Cerebellar cortex (tissue), 1 donor: ENCODE results near the gene OGDH.
"Not testable (repeated sequence)": the region's sequence is repeated elsewhere in the genome, so short reads cannot be mapped to it uniquely, and the experiment has no call there.

Source experiments
- DNase-seq: peaks from one replicate; pipeline ENCODE4 v3.0.0-alpha.2; 2015; ENCODE audit warnings: low spot score

Gene OGDH

GRCh38 chr7:44707558-44708230, 101.3 kb downstream of the OGDH start:
- no peak for DNase-seq

- no peak for DNase-seq
Measured at GRCh38 chr7:44709011-44709915, 102.8 kb downstream of the OGDH start.

GRCh38 chr7:44709945-44710596, 103.6 kb downstream of the OGDH start:
- DNase-seq = no peak

GRCh38 chr7:44711528-44711927, 105.1 kb downstream of the OGDH start:
- no peak for DNase-seq

GRCh38 chr7:44712012-44712411, 105.6 kb downstream of the OGDH start:
- DNase-seq = no peak

GRCh38 chr7:44713141-44713540, 106.7 kb downstream of the OGDH start:
- no peak for DNase-seq

- DNase-seq = no peak
Measured at GRCh38 chr7:44713680-44714335, 107.4 kb downstream of the OGDH start.

GRCh38 chr7:44716205-44716604, 109.8 kb downstream of the OGDH start:
- no peak for DNase-seq

- no peak for DNase-seq
Measured at GRCh38 chr7:44720301-44720700, 113.9 kb downstream of the OGDH start.

GRCh38 chr7:44724276-44724675, 117.8 kb downstream of the OGDH start:
- no peak for DNase-seq

GRCh38 chr7:44726250-44726649, 119.8 kb downstream of the OGDH start:
- not testable (repeated sequence) for DNase-seq

GRCh38 chr7:44727158-44727936, 120.9 kb downstream of the OGDH start:
- no peak for DNase-seq

GRCh38 chr7:44727937-44728262, 121.5 kb downstream of the OGDH start:
- no peak for DNase-seq

- no peak for DNase-seq
Measured at GRCh38 chr7:44729949-44730590, 123.6 kb downstream of the OGDH start.

GRCh38 chr7:44732971-44733370, 126.5 kb downstream of the OGDH start:
- DNase-seq = not testable (repeated sequence)

GRCh38 chr7:44733708-44734481, 127.5 kb downstream of the OGDH start:
- DNase-seq = no peak

- DNase-seq = no peak
Measured at GRCh38 chr7:44735403-44736165, 129.2 kb downstream of the OGDH start.

- DNase-seq = no peak
Measured at GRCh38 chr7:44736896-44737295, 130.5 kb downstream of the OGDH start.

GRCh38 chr7:44738051-44738723, 131.8 kb downstream of the OGDH start:
- DNase-seq = no peak
